Limb (tissue), 2 donors: ENCODE data around the gene NUAK2.

ENCODE experiments used
- DNase-seq, 2 donors: peaks; one replicate each; pipeline ENCODE4 v3.0.0-alpha.2; 2016; ENCODE audit errors: extremely low spot score in 2 of 2

Gene NUAK2

GRCh38 chr1:205319081-205320018 lies 2.2 kb downstream of the NUAK2 start:
- DNase-seq: no peak

GRCh38 chr1:205318231-205318991 lies 3.1 kb downstream of the NUAK2 start:
- DNase-seq: no peak

GRCh38 chr1:205317311-205317917 lies 4.1 kb downstream of the NUAK2 start:
- DNase-seq: peak in 1 of 2 donors; percentile 60

- no peak for DNase-seq
Observed at GRCh38 chr1:205316161-205316566, 5.4 kb downstream of the NUAK2 start.

GRCh38 chr1:205315008-205315618 lies 6.4 kb downstream of the NUAK2 start:
- no peak for DNase-seq

GRCh38 chr1:205313563-205314308 lies 7.8 kb downstream of the NUAK2 start:
- peak; percentile 34 to 71 for DNase-seq

- no peak for DNase-seq
Observed at GRCh38 chr1:205312866-205313562, 8.5 kb downstream of the NUAK2 start.

- no peak for DNase-seq
Observed at GRCh38 chr1:205310976-205311704, 10.4 kb downstream of the NUAK2 start.

- DNase-seq: no peak
Observed at GRCh38 chr1:205309741-205310140, 11.8 kb downstream of the NUAK2 start.

GRCh38 chr1:205306929-205307566 lies 14.5 kb downstream of the NUAK2 start:
- DNase-seq: no peak

GRCh38 chr1:205304695-205305070 lies 16.9 kb downstream of the NUAK2 start:
- DNase-seq: no peak

- no peak for DNase-seq
Observed at GRCh38 chr1:205304046-205304694, 17.4 kb downstream of the NUAK2 start.

GRCh38 chr1:205303247-205303888 lies 18.2 kb downstream of the NUAK2 start:
- no peak for DNase-seq

- no peak for DNase-seq
Observed at GRCh38 chr1:205301842-205302588, 19.5 kb downstream of the NUAK2 start.

- DNase-seq: peak in 1 of 2 donors; percentile 73
Observed at GRCh38 chr1:205301205-205301821, 20.2 kb downstream of the NUAK2 start.

- DNase-seq: no peak
Observed at GRCh38 chr1:205300149-205300548, 21.4 kb downstream of the NUAK2 start.
